HEK293 (cell line): ENCODE measurements around the gene F8A3.

Source experiments
- CTCF ChIP-seq: fragments of 450-650 bp; formaldehyde crosslinking; IDR thresholded peaks from 2 replicates; pipeline ENCODE4 v1.5.1; 2016; ENCODE audit warnings: missing biosample characterization, missing genetic modification characterization
- KLF1 ChIP-seq: fragments of 450-650 bp; formaldehyde crosslinking; IDR thresholded peaks from 2 replicates; pipeline ENCODE4 v1.5.1; 2016; ENCODE audit warnings: missing biosample characterization, missing genetic modification characterization
- MZF1 ChIP-seq: fragments of 450-650 bp; formaldehyde crosslinking; IDR thresholded peaks from 2 replicates; pipeline ENCODE4 v1.5.1; 2017; ENCODE audit warnings: missing biosample characterization, missing genetic modification characterization, borderline replicate concordance
- TCF7L2 ChIP-seq: IDR thresholded peaks from 2 replicates; pipeline ENCODE4 v1.6.1; 2011; ENCODE audit warnings: low read depth, mild to moderate bottlenecking, inconsistent platforms, low read length, moderate library complexity, borderline replicate concordance
- YY1 ChIP-seq: fragments of 450-650 bp; formaldehyde crosslinking; IDR thresholded peaks from 2 replicates; pipeline ENCODE4 v1.5.1; 2018; ENCODE audit warnings: missing biosample characterization, missing genetic modification characterization
- ZBTB26 ChIP-seq: fragments of 450-650 bp; formaldehyde crosslinking; optimal IDR thresholded peaks from 2 replicates; pipeline ENCODE3; 2016; ENCODE audit warnings: missing biosample characterization, mild to moderate bottlenecking, missing genetic modification characterization
- ZBTB8A ChIP-seq: fragments of 450-650 bp; formaldehyde crosslinking; IDR thresholded peaks from 2 replicates; pipeline ENCODE4 v1.5.1; 2016; ENCODE audit warnings: missing biosample characterization, missing genetic modification characterization
- ZNF157 ChIP-seq: fragments of 450-650 bp; formaldehyde crosslinking; IDR thresholded peaks from 2 replicates; pipeline ENCODE4 v1.5.1; 2016; ENCODE audit warnings: missing biosample characterization, missing genetic modification characterization
- ZNF214 ChIP-seq: fragments of 450-650 bp; formaldehyde crosslinking; IDR thresholded peaks from 2 replicates; pipeline ENCODE4 v1.5.1; 2017; ENCODE audit warnings: missing biosample characterization, mild to moderate bottlenecking, missing genetic modification characterization, borderline replicate concordance
- ZNF354C ChIP-seq: fragments of 450-650 bp; formaldehyde crosslinking; IDR thresholded peaks from 2 replicates; pipeline ENCODE4 v1.5.1; 2016; ENCODE audit warnings: missing biosample characterization, missing genetic modification characterization, low read depth, borderline replicate concordance
- ZNF366 ChIP-seq: fragments of 450-650 bp; formaldehyde crosslinking; conservative IDR thresholded peaks from 2 replicates; pipeline ENCODE4 v1.5.1; 2016; ENCODE audit warnings: missing biosample characterization, missing genetic modification characterization
- ZNF677 ChIP-seq: fragments of 450-650 bp; IDR thresholded peaks from 2 replicates; pipeline ENCODE4 v1.5.0; 2018; ENCODE audit warnings: missing biosample characterization, mild to moderate bottlenecking, missing genetic modification characterization, moderate library complexity

- TF ChIP-seq TCF7L2 (no peak), ZNF157 (tag by site-specific recombination) (no peak), CTCF (tag by site-specific recombination) (no peak), ZBTB8A (no peak), ZNF214 (tag by site-specific recombination) (no peak), MZF1 (tag by site-specific recombination) (no peak), ZNF354C (tag by site-specific recombination) (no peak), KLF1 (no peak), ZBTB26 (tag by site-specific recombination) (no peak), ZNF677 (tag by site-specific recombination) (no peak), ZNF366 (tag by site-specific recombination) (no peak), YY1 (no peak)
Measured at GRCh38 chrX:155441097-155441496, 17.3 kb downstream of the F8A3 start.
